Lower lobe of right lung (tissue), 2 donors: ENCODE measurements around the gene TNFRSF8. TPM values are rescaled to one million over a fixed set of nuclear protein-coding genes. Genes with fewer than 3 reads are reported as not detected.
"Not testable (repeated sequence)": the region's sequence is repeated elsewhere in the genome, so short reads cannot be mapped to it uniquely, and the experiment has no call there.

Experiments
- ATAC-seq, 2 donors: fragments of 200-7000 bp; cut with Tn5 transposase; one replicate each; pipeline ENCODE4 v1.9.1; 2020 to 2022; ENCODE audit warnings: mild to moderate bottlenecking in 2 of 2, moderate library complexity in 2 of 2
- DNase-seq: peaks from one replicate; pipeline ENCODE4 v3.0.0-alpha.2; 2020
- H3K27ac ChIP-seq: fragments of 200-600 bp; one replicate; pipeline ENCODE4 v1.8.0; 2022
- H3K27me3 ChIP-seq: fragments of 200-600 bp; one replicate; pipeline ENCODE4 v1.8.0; 2022; ENCODE audit warnings: low read depth
- H3K36me3 ChIP-seq: fragments of 200-600 bp; one replicate; pipeline ENCODE4 v1.8.0; 2022; ENCODE audit warnings: mild to moderate bottlenecking
- H3K4me1 ChIP-seq: fragments of 200-600 bp; one replicate; pipeline ENCODE4 v1.8.0; 2022
- H3K4me3 ChIP-seq: fragments of 200-600 bp; one replicate; pipeline ENCODE4 v1.8.0; 2022; ENCODE audit warnings: mild to moderate bottlenecking
- H3K9me3 ChIP-seq: fragments of 200-600 bp; one replicate; pipeline ENCODE4 v1.8.0; 2022
- CTCF ChIP-seq: fragments of 200-600 bp; IDR thresholded peaks from one replicate; pipeline ENCODE4 v1.8.0; 2022; ENCODE audit warnings: antibody characterized with exemption, mild to moderate bottlenecking
- intact Hi-C: fragments of 100-400 bp; cut with DNase I; formaldehyde crosslinking; loops from one replicate; pipeline ENCODE4 v1.11.0; 2022
- total RNA-seq: library from RNA; stranded (reverse); fragmentation: NEBNext Ultra II Directional; extraction: Animal tissue kit (Norgen Biotek cat#: 25700); gene quantifications from one replicate; pipeline ENCODE4 v1.2.1, GENCODE V29; 2021
- donor health status: DM: no; HTN: yes; CAD: no; lungs with severe emphysema.

The TNFRSF8 gene
- total RNA-seq, 1 donor from 2014 or later: 2.7 TPM

- Histone ChIP-seq H3K36me3 (no peaks in the 10 kb centered on the region), H3K4me1 (no peaks in the 10 kb centered on the region), H3K4me3 (no peak overlapping the region), H3K27me3 (no peaks in the 10 kb centered on the region), H3K9me3 (no peaks in the 10 kb centered on the region), H3K27ac (no peak overlapping the region)
- intact Hi-C loops: no loop called here
- TF ChIP-seq CTCF: no peak
- ATAC-seq (no peak), DNase-seq (no peak)
Observed at GRCh38 chr1:12097321-12097720, 34.2 kb downstream of the TNFRSF8 start.

DNA sequence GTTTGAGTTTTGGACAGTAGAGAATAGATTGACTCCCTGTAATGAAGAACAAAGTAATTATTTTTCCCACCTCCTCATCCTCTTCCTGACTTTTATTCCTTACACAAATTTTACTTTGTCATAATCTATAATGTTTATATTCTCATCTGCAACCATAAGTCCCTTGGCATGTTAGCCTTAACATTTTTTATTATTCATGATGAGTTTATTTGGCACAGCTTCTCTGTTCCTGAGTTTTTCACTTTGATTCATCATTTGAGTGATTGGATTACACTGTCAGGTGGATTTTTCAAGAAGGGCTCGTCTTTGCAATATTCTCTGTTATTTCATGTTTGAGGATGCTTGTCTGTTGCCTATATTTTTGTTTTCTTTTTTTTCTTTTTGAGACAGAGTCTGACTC, 35.7 kb downstream of the TNFRSF8 start:
- Histone ChIP-seq H3K27me3 (no peaks in the 10 kb centered on the region), H3K4me1 (no peaks in the 10 kb centered on the region), H3K4me3 (no peak overlapping the region), H3K27ac (no peak overlapping the region), H3K9me3 (no peaks in the 10 kb centered on the region), H3K36me3 (no peaks in the 10 kb centered on the region)
- DNase-seq: no peak
- intact Hi-C loops: no loop called here
- no peak for TF ChIP-seq CTCF
- no peak for ATAC-seq

DNA sequence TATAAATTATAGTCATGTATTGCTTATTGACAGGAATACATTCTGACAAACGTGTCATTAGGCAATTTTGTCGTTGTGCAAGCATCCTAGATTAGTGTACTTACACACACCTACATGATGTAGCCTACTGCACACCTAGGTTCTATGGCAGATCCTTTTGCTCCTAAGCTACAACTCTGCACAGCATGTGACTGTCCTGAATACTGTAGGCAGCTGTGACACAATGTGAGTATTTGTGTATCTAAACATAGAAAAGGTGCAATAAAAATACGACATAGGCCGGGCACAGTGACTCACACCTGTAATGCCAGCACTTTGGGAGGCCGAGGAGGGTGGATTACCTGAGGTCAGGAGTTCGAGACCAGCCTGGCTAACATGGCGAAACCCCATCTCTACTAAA, 36.5 kb downstream of the TNFRSF8 start:
- no peak overlapping the region for H3K27ac ChIP-seq
- H3K4me3 ChIP-seq: no peak overlapping the region
- TF ChIP-seq CTCF: no peak
- DNase-seq (no peak), ATAC-seq (no peak)
- no peaks in the 10 kb centered on the region for H3K36me3 ChIP-seq
- no peaks in the 10 kb centered on the region for H3K9me3 ChIP-seq
- intact Hi-C loops: no loop called here
- no peaks in the 10 kb centered on the region for H3K27me3 ChIP-seq
- no peaks in the 10 kb centered on the region for H3K4me1 ChIP-seq

DNA sequence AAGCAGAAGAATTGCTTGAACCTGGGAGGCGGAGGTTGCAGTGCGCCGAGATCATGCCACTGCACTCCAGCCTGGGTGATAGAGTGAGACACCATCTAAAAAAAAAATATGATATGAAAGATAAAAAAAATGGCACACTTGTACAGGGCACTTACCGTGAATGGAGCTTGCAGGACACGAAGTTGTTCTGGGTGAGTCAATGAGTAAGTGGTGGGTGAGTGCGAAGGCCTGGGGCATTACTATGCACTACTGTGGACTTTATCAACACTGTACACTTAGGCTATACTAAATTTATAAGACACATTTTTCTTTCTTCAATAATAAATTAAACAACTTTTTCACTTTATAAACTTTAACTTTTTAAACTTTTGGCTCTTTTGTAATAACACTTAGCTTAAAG, 37.0 kb downstream of the TNFRSF8 start:
- Histone ChIP-seq H3K36me3 (no peaks in the 10 kb centered on the region), H3K9me3 (no peaks in the 10 kb centered on the region), H3K4me3 (no peak overlapping the region), H3K27me3 (no peaks in the 10 kb centered on the region), H3K4me1 (no peaks in the 10 kb centered on the region), H3K27ac (no peak overlapping the region)
- TF ChIP-seq CTCF: no peak
- ATAC-seq (no peak), DNase-seq (no peak)
- intact Hi-C loops: no loop called here

DNA sequence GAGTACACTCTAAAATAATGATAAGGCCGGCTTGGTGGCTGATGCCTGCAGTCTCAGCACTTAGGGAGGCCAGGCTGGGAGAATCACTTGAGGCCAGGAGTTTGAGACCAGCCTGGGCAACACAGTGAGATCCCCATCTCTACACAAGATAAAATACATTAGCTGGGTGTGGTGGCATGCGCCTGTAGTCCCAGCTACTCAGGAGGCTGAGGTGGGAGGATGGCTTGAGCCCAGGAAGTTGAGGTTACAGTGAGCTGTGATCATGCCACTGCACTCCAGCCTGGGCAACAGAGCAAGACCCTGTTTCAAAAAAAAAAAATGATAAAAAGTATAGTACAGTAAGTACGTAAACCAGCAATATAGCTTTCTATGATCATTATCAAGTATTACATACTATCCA, 38.0 kb downstream of the TNFRSF8 start:
- intact Hi-C loops, DNase-seq, ATAC-seq: not testable (repeated sequence)

DNA sequence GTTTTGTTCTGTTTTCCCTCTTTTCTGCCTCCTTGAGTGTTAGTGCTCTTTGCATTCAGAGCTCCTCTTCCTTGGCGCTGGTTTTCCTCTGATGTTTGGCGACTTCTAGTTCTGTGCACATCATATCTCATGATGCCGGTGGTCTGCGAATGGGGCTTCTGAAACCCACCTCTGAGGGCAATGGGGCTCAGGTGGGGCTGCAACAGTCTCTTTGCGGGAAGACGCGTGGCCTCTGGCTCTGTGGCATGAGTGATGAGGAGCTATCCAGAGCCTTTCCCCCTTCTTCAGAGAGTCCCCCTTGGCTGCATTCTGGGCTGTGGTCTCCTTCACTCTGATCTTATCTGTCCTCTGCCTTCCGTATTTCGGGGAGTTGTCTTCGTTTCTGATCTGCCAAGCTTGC, 39.0 kb downstream of the TNFRSF8 start:
- no peak for DNase-seq
- Histone ChIP-seq H3K36me3 (no peaks in the 10 kb centered on the region), H3K27ac (no peak overlapping the region), H3K4me1 (no peaks in the 10 kb centered on the region), H3K4me3 (no peak overlapping the region), H3K27me3 (no peaks in the 10 kb centered on the region), H3K9me3 (no peaks in the 10 kb centered on the region)
- no peak for ATAC-seq
- intact Hi-C loops: no loop called here
- no peak for TF ChIP-seq CTCF

More for the DNA sequence above, 38.0 kb downstream of the TNFRSF8 start:
- not testable (repeated sequence) for H3K4me1 ChIP-seq, H3K27ac ChIP-seq, H3K36me3 ChIP-seq, H3K4me3 ChIP-seq, H3K9me3 ChIP-seq, H3K27me3 ChIP-seq
